Measurements from ENCODE around the gene JAKMIP2.

JAKMIP2 gene

DNA sequence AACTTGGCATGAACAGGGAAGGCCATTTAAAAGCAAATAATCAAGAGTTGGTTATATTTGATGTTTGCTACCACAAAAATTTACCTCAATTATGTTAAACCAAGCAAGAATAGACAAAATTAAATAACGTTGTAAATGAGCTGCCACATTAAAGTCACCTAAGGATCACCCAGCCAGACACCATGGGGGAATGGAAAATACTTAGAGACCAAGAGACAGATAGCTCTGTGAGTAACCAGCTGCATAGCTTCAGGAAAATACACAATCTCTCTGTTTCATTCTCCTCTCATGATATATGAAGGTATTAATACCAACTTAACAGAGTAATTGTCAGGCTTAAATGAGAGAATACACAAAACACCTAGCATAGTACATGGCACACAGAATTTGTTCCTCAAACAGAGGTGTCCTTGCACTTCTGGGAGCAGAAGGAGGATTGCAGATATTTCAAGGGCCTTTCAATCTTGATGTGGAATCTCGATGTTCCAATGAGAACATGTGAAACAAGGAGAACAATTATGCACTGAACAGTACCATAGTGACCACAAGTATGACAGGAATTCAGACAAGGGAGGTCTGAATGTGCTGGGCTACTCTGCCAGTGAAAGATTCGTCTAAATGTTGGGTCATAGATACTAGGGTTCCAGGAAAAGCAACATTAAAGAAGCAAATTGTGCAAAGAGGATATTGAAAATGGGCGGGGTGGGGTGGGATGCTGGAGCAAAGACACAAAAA, 18.6 kb downstream of the JAKMIP2 start:
- Mint-ChIP-seq H3K36me3 (no peaks in the 10 kb centered on the region), H3K9me3 (peaks cover 2% of the 10 kb centered on the region), H3K27ac (no peak overlapping the region), H3K4me1 (no peaks in the 10 kb centered on the region), H3K4me3 (no peak overlapping the region), H3K27me3 (no peaks in the 10 kb centered on the region)
- ATAC-seq: no peak

DNA sequence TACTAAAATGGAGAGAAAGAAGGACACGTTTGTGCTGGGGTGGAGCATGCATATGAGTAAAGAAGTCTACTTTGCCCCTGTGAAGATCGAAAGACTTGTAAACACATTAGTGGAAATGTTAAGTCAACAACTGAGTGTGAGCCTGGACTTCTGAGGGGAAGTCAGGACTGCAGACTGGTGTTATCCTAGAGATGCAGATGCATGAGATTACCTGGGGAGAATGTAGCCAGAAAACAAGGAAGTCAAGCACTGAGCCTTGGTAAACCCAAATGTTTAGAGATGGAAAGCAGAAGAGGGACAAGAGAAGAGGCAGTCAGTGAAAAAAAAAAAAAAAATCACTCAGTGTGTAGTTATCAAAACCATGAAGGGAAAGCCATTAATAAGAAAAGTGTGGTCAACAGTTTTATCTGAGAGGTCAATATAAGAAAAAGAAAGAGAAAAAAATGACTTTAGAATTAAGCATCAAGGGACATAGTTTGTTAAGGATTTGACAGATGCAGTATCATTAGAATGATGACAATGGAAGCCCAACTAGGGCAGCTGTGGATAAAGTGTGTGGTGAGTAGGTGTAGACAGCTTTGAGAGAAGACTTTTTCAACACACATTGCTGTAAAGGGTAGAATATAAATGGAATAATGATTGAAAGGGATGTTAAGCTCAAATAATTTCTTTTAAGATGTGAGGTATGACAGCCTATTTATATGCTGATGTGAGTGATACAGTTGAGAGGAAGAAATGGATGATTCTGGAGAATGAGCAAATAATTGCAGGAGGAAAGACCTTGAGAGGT, 22.2 kb downstream of the JAKMIP2 start:
- ATAC-seq: no peak
- peaks cover 3% of the 10 kb centered on the region for H3K9me3 Mint-ChIP-seq
- H3K36me3 Mint-ChIP-seq: no peaks in the 10 kb centered on the region
- no peak overlapping the region for H3K4me3 Mint-ChIP-seq
- H3K27ac Mint-ChIP-seq: no peak overlapping the region
- H3K4me1 Mint-ChIP-seq: no peaks in the 10 kb centered on the region
- H3K27me3 Mint-ChIP-seq: no peaks in the 10 kb centered on the region

DNA sequence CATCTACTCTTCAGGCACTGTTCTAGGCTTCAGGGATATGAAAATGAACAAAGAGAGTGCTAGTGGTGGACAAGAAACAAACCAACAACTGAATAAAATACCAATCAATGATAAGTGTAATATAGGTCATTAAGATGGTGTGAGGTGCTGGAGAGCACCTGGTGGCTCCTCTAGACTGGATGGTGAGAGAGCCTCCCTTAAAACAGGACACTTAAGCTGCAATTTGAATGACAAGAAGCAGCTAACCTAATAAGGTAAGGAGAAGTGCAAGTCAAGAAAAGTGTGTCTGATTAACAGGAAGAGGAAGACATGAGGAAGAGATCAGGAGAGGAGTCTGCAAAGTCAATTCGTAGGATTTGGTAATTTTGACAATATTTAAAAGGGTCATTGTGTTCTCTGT, 23.1 kb downstream of the JAKMIP2 start:
- H3K27me3 Mint-ChIP-seq: no peaks in the 10 kb centered on the region
- no peak for ATAC-seq
- H3K36me3 Mint-ChIP-seq: no peaks in the 10 kb centered on the region
- peaks cover 3% of the 10 kb centered on the region for H3K9me3 Mint-ChIP-seq
- H3K4me1 Mint-ChIP-seq: no peaks in the 10 kb centered on the region
- H3K4me3 Mint-ChIP-seq: no peak overlapping the region
- H3K27ac Mint-ChIP-seq: no peak overlapping the region

DNA sequence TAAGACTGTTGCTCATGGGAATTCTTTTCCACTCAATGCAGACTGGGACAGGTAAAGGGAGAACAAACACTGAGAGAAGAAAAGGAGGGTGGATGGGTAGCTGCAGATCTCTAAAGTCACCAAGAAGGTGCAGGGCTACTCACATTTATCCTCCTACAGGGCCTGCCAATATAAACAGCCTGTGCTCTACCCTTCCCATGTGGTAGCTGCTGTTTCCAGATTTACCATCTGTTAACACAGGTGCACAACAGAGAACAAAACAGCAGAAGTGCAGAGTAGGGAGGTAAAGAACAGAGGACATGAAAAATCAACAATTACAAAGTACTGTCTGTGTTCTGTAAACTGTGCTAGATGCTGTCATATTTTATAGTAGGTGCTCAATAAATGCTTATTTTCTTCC, 26.0 kb downstream of the JAKMIP2 start:
- no peak overlapping the region for H3K4me3 Mint-ChIP-seq
- peaks cover 3% of the 10 kb centered on the region for H3K9me3 Mint-ChIP-seq
- H3K4me1 Mint-ChIP-seq: no peaks in the 10 kb centered on the region
- ATAC-seq: no peak
- no peaks in the 10 kb centered on the region for H3K27me3 Mint-ChIP-seq
- H3K36me3 Mint-ChIP-seq: no peaks in the 10 kb centered on the region
- no peak overlapping the region for H3K27ac Mint-ChIP-seq

DNA sequence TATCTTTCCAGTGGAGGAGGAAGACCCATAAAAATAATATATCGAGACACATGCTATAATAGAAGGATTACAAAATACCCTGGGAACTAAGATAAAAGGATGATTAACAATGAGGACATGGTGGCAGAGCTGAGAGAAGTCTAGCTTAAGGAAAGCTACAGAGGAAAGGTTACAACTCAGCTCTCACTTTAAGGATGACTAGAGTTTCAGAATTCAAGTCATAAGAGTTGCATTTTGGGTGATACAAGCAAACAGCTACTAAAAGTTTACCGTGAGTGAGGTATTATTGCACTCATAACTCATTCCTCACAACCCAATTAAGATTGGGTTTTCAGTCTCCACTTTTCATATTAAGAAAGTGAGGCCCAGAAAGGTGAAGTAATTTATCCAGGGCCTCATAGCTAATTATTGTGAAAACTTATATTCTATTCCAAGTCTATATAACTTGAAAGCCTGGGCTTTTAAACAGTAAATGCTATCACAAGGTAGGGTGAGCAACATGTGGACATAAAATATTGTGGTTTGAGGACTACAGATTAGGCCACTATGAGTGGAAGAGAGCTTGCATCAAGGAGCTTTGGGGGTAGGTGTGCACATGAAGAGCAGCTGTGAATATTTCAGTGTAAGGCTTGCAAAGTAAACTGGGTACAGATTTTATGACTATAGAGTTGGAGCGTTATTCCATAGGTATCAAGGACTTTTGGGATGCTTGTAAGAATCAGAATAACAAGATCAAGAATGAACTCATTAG, 28.0 kb downstream of the JAKMIP2 start:
- H3K4me1 Mint-ChIP-seq: no peaks in the 10 kb centered on the region
- no peaks in the 10 kb centered on the region for H3K36me3 Mint-ChIP-seq
- ATAC-seq: no peak
- no peak overlapping the region for H3K4me3 Mint-ChIP-seq
- no peaks in the 10 kb centered on the region for H3K27me3 Mint-ChIP-seq
- peaks cover 3% of the 10 kb centered on the region for H3K9me3 Mint-ChIP-seq
- H3K27ac Mint-ChIP-seq: no peak overlapping the region

GRCh38 chr5:147753765-147754164, 28.8 kb downstream of the JAKMIP2 start:
- Mint-ChIP-seq H3K27ac (no peak overlapping the region), H3K36me3 (no peaks in the 10 kb centered on the region), H3K4me3 (no peak overlapping the region), H3K27me3 (no peaks in the 10 kb centered on the region), H3K4me1 (no peaks in the 10 kb centered on the region), H3K9me3 (no peaks in the 10 kb centered on the region)
- no peak for ATAC-seq

- no peak overlapping the region for H3K4me3 Mint-ChIP-seq
- H3K4me1 Mint-ChIP-seq: no peaks in the 10 kb centered on the region
- H3K9me3 Mint-ChIP-seq: no peaks in the 10 kb centered on the region
- ATAC-seq: no peak
- H3K27ac Mint-ChIP-seq: no peak overlapping the region
- no peaks in the 10 kb centered on the region for H3K27me3 Mint-ChIP-seq
- no peaks in the 10 kb centered on the region for H3K36me3 Mint-ChIP-seq
Observed at GRCh38 chr5:147752666-147753290, 29.8 kb downstream of the JAKMIP2 start.

DNA sequence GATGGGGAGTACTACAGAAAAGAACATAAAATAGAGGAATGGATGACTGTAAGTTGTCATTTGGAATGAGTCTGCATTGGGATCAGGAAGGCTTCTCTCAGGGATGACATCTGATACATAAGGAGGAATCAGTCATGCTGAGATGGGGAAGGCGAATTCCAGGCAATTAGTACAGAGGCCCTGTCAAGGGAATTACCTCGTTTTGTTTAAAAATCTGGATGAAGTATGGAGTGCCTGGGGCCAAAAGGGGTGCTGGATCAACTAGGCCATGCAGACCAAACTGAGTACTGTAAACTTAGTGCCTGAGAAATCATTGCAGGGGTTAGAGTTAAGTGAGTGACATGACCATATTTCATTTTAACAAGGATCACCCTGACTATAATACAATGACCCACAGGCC, 30.5 kb downstream of the JAKMIP2 start:
- no peak overlapping the region for H3K4me3 Mint-ChIP-seq
- no peaks in the 10 kb centered on the region for H3K27me3 Mint-ChIP-seq
- ATAC-seq: no peak
- no peaks in the 10 kb centered on the region for H3K36me3 Mint-ChIP-seq
- H3K9me3 Mint-ChIP-seq: no peaks in the 10 kb centered on the region
- H3K27ac Mint-ChIP-seq: no peak overlapping the region
- no peaks in the 10 kb centered on the region for H3K4me1 Mint-ChIP-seq

- no peak for ATAC-seq
- H3K4me3 Mint-ChIP-seq: no peak overlapping the region
- no peak overlapping the region for H3K27ac Mint-ChIP-seq
- H3K4me1 Mint-ChIP-seq: no peaks in the 10 kb centered on the region
- H3K9me3 Mint-ChIP-seq: no peaks in the 10 kb centered on the region
- H3K27me3 Mint-ChIP-seq: no peaks in the 10 kb centered on the region
- no peaks in the 10 kb centered on the region for H3K36me3 Mint-ChIP-seq
Observed at GRCh38 chr5:147751156-147751830, 31.2 kb downstream of the JAKMIP2 start.

DNA sequence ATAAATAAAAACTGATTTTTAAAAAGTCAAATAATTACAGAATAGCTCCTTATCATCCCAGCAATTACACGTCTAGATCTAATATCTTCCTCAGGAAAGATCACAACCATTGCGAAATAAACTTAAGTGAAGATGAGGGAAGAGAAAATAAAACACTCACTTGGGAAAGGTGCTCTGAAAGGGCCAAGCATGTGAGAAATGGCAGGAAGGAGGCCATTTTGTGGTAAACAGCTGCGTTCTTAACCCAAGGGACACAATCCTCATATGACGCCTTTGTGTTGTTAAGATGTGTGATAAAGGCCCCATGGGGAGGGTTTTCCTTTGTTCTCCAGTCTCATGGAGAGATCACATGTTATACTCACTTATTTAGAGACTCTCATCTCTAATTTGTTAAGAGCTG, 32.5 kb downstream of the JAKMIP2 start:
- no peaks in the 10 kb centered on the region for H3K27me3 Mint-ChIP-seq
- no peaks in the 10 kb centered on the region for H3K9me3 Mint-ChIP-seq
- no peaks in the 10 kb centered on the region for H3K4me1 Mint-ChIP-seq
- no peak for ATAC-seq
- H3K36me3 Mint-ChIP-seq: no peaks in the 10 kb centered on the region
- no peak overlapping the region for H3K27ac Mint-ChIP-seq
- no peak overlapping the region for H3K4me3 Mint-ChIP-seq

- no peak for ATAC-seq
- no peaks in the 10 kb centered on the region for H3K4me1 Mint-ChIP-seq
- no peaks in the 10 kb centered on the region for H3K36me3 Mint-ChIP-seq
- H3K4me3 Mint-ChIP-seq: no peak overlapping the region
- H3K9me3 Mint-ChIP-seq: no peaks in the 10 kb centered on the region
- no peaks in the 10 kb centered on the region for H3K27me3 Mint-ChIP-seq
- H3K27ac Mint-ChIP-seq: no peak overlapping the region
Observed at GRCh38 chr5:147748590-147748989, 33.9 kb downstream of the JAKMIP2 start.

- ATAC-seq: no peak
- H3K4me3 Mint-ChIP-seq: no peak overlapping the region
- H3K27ac Mint-ChIP-seq: no peak overlapping the region
- H3K36me3 Mint-ChIP-seq: no peaks in the 10 kb centered on the region
- H3K4me1 Mint-ChIP-seq: no peaks in the 10 kb centered on the region
- H3K9me3 Mint-ChIP-seq: no peaks in the 10 kb centered on the region
- H3K27me3 Mint-ChIP-seq: no peaks in the 10 kb centered on the region
Observed at GRCh38 chr5:147746986-147747385, 35.5 kb downstream of the JAKMIP2 start.

GRCh38 chr5:147743678-147744374, 38.7 kb downstream of the JAKMIP2 start:
- ATAC-seq: no peak
- no peaks in the 10 kb centered on the region for H3K36me3 Mint-ChIP-seq
- no peak overlapping the region for H3K27ac Mint-ChIP-seq

DNA sequence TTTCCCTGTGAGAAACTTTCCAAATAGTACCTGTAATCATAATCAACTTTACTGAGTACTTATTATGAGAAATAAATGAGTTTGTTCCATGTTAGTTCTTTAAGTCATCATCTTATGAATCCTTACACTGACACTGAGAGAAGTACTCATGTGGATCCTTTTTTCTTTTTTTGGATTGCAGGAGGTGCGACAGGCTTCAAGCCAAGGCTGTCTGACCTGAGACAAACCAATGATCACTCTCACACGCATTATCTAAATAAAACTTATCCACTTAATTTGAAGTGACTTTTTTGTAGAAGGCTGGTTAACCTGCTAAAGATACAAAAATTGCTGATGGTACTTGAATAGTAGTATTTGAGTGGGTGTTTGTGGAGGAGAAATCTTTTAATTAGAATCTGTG, 39.5 kb downstream of the JAKMIP2 start:
- no peaks in the 10 kb centered on the region for H3K27me3 Mint-ChIP-seq
- H3K4me1 Mint-ChIP-seq: no peaks in the 10 kb centered on the region
- H3K9me3 Mint-ChIP-seq: no peaks in the 10 kb centered on the region
- no peak overlapping the region for H3K4me3 Mint-ChIP-seq
- no peak overlapping the region for H3K27ac Mint-ChIP-seq
- no peak for ATAC-seq
- no peaks in the 10 kb centered on the region for H3K36me3 Mint-ChIP-seq

More at GRCh38 chr5:147743678-147744374, 38.7 kb downstream of the JAKMIP2 start:
- H3K4me3 Mint-ChIP-seq: no peak overlapping the region
- no peaks in the 10 kb centered on the region for H3K4me1 Mint-ChIP-seq
- no peaks in the 10 kb centered on the region for H3K27me3 Mint-ChIP-seq
- H3K9me3 Mint-ChIP-seq: no peaks in the 10 kb centered on the region
